H1 (cell line): ENCODE results near the gene FKBP5. TPM values are rescaled to one million over a fixed set of nuclear protein-coding genes. Genes with fewer than 3 reads are reported as not detected.

Experiments
- CTCF ChIA-PET: fragments of 300-600 bp; sonication (Branson Sonifier 250); formaldehyde crosslinking; loops from one replicate; lab custom pipeline; 2021; ENCODE audit not compliant: partially characterized antibody; lab: Charles Lee
- POLR2A ChIA-PET: fragments of 300-600 bp; sonication (Branson Sonifier 250); formaldehyde crosslinking; loops from one replicate; lab custom pipeline; 2021; ENCODE audit warnings: inconsistent platforms; ENCODE audit not compliant: partially characterized antibody; lab: Charles Lee
- DNase-seq, 2 experiments: peaks; one replicate each; pipeline versions ENCODE4 v3.0.0 to v3.0.0-alpha.2; 2010 to 2022; ENCODE audit warnings: low spot score in 2 of 2, low read depth in 1 of 2, mixed read lengths in 1 of 2
- FAIRE-seq: peaks from 2 replicates; lab custom pipeline; 2011; peaks lifted over from hg19 to GRCh38; lab: Jason Lieb, UNC
- H2AFZ ChIP-seq: 2 replicates; pipeline ENCODE4 v1.8.1; 2012; ENCODE audit warnings: low read length, inconsistent platforms
- H2AK5ac ChIP-seq: 2 replicates; pipeline ENCODE4 v1.6.1; 2013; ENCODE audit warnings: low read depth, low read length
- H2BK120ac ChIP-seq: replicated peaks from 2 replicates; pipeline ENCODE3; 2013; ENCODE audit warnings: low read depth, low read length, inconsistent platforms
- H2BK12ac ChIP-seq: 2 replicates; pipeline ENCODE4 v1.6.1; 2013; ENCODE audit warnings: low read depth, low read length
- H2BK15ac ChIP-seq: 2 replicates; pipeline ENCODE4 v1.6.1; 2013; ENCODE audit warnings: low read length
- H2BK20ac ChIP-seq: 2 replicates; pipeline ENCODE4 v1.6.1; 2013; ENCODE audit warnings: low read length
- H2BK5ac ChIP-seq: 2 replicates; pipeline ENCODE4 v1.6.1; 2013; ENCODE audit warnings: low read depth, low read length
- H3K14ac ChIP-seq: 2 replicates; pipeline ENCODE4 v1.6.1; 2013; ENCODE audit warnings: inconsistent platforms; ENCODE audit not compliant: insufficient read length
- H3K18ac ChIP-seq: 2 replicates; pipeline ENCODE4 v1.6.1; 2013; ENCODE audit warnings: low read length; ENCODE audit errors: extremely low read depth
- H3K23ac ChIP-seq: 2 replicates; pipeline ENCODE4 v1.6.1; 2013; ENCODE audit warnings: inconsistent platforms; ENCODE audit not compliant: insufficient read length
- H3K23me2 ChIP-seq: 2 replicates; pipeline ENCODE4 v1.6.1; 2013; ENCODE audit warnings: low read depth, low read length
- H3K27ac ChIP-seq: 2 replicates; pipeline ENCODE4 v1.6.1; 2011; ENCODE audit warnings: low read depth, low read length, inconsistent platforms
- H3K27me3 ChIP-seq, 4 experiments: replicated peaks in 1 of 4; 1 replicate in 1 of 4; 2 replicates in 3 of 4; pipeline versions ENCODE4 v1.6.1 to v1.8.1; 2011 to 2013; ENCODE audit warnings: low read length in 3 of 4, mild to moderate bottlenecking in 3 of 4, inconsistent platforms in 2 of 4, mixed read lengths in 2 of 4, moderate library complexity in 1 of 4; ENCODE audit not compliant: control insufficient read depth in 3 of 4, insufficient read depth in 3 of 4; ENCODE audit errors: extremely low read depth in 1 of 4
- H3K36me3 ChIP-seq, 4 experiments: 2 replicates each; pipeline versions ENCODE4 v1.6.1 to v1.8.1; 2011 to 2013; ENCODE audit warnings: mild to moderate bottlenecking in 4 of 4, low read length in 3 of 4, moderate library complexity in 2 of 4, control low read depth in 1 of 4, inconsistent platforms in 1 of 4; ENCODE audit not compliant: insufficient read depth in 4 of 4, control insufficient read depth in 2 of 4
- H3K4ac ChIP-seq: replicated peaks from 2 replicates; pipeline ENCODE3; 2013; ENCODE audit warnings: low read length, low read depth, mixed read lengths, inconsistent platforms; ENCODE audit not compliant: insufficient read length
- H3K4me1 ChIP-seq, 4 experiments: replicated peaks in 1 of 4; 1 replicate in 1 of 4; 2 replicates in 3 of 4; pipeline versions ENCODE4 v1.6.1 to v1.8.1; 2011 to 2013; ENCODE audit warnings: low read length in 3 of 4, inconsistent platforms in 2 of 4, mixed read lengths in 1 of 4; ENCODE audit not compliant: insufficient read depth in 4 of 4, control insufficient read depth in 3 of 4
- H3K4me2 ChIP-seq, 2 experiments: 2 replicates each; pipeline versions ENCODE4 v1.6.1 to v1.8.1; 2011 to 2013; ENCODE audit warnings: low read depth in 2 of 2, low read length in 2 of 2, control low read depth in 1 of 2, inconsistent platforms in 1 of 2, mild to moderate bottlenecking in 1 of 2; ENCODE audit not compliant: insufficient read depth in 1 of 2
- H3K4me3 ChIP-seq, 4 experiments: fragments of 200-600, 300-600 bp in 1 of 4; sonication (generic), shearing (Covaris generic), sonication (Bioruptor Twin) in 1 of 4; 2 replicates each; pipeline versions ENCODE4 v1.5.1 to v1.8.1; 2011 to 2016; ENCODE audit warnings: low read length in 4 of 4, low read depth in 3 of 4, control low read depth in 2 of 4, inconsistent platforms in 2 of 4, mild to moderate bottlenecking in 2 of 4, mixed read lengths in 1 of 4, moderate library complexity in 1 of 4; ENCODE audit not compliant: insufficient read depth in 2 of 4; ENCODE audit errors: extremely low read depth in 1 of 4
- H3K56ac ChIP-seq: replicated peaks from 2 replicates; pipeline ENCODE3; 2013; ENCODE audit warnings: low read depth, mild to moderate bottlenecking, mixed read lengths, low read length, inconsistent platforms; ENCODE audit not compliant: insufficient read length
- H3K79me1 ChIP-seq: 2 replicates; pipeline ENCODE4 v1.6.1; 2013; ENCODE audit warnings: low read depth, low read length, control low read depth
- H3K79me2 ChIP-seq, 2 experiments: 2 replicates each; pipeline versions ENCODE4 v1.6.1 to v1.8.1; 2012 to 2013; ENCODE audit warnings: low read length in 2 of 2, mild to moderate bottlenecking in 2 of 2, inconsistent platforms in 1 of 2; ENCODE audit not compliant: insufficient read depth in 2 of 2, control insufficient read depth in 1 of 2
- H3K9ac ChIP-seq, 4 experiments: replicated peaks in 1 of 4; 1 replicate in 1 of 4; 2 replicates in 3 of 4; pipeline versions ENCODE4 v1.6.1 to v1.8.1; 2011 to 2013; ENCODE audit warnings: low read depth in 3 of 4, low read length in 3 of 4, control low read depth in 2 of 4, mild to moderate bottlenecking in 2 of 4, moderate library complexity in 2 of 4, inconsistent platforms in 1 of 4; ENCODE audit errors: extremely low read depth in 1 of 4
- H3K9me3 ChIP-seq, 2 experiments: 2 replicates each; pipeline versions ENCODE4 v1.6.1 to v1.8.1; 2012 to 2013; ENCODE audit warnings: mild to moderate bottlenecking in 2 of 2, moderate library complexity in 2 of 2, control low read depth in 1 of 2, inconsistent platforms in 1 of 2, low read depth in 1 of 2, low read length in 1 of 2, mixed read lengths in 1 of 2; ENCODE audit not compliant: insufficient read depth in 2 of 2
- H4K20me1 ChIP-seq, 2 experiments: replicated peaks in 1 of 2; 2 replicates each; pipeline versions ENCODE3 to v1.8.1; 2011 to 2013; ENCODE audit warnings: inconsistent platforms in 2 of 2, low read length in 2 of 2, mild to moderate bottlenecking in 1 of 2; ENCODE audit not compliant: insufficient read depth in 2 of 2, control insufficient read depth in 1 of 2
- H4K5ac ChIP-seq: 2 replicates; pipeline ENCODE4 v1.6.1; 2013; ENCODE audit warnings: low read length, low read depth, mixed read lengths, inconsistent platforms; ENCODE audit not compliant: insufficient read length
- H4K8ac ChIP-seq: 2 replicates; pipeline ENCODE4 v1.8.0; 2013; ENCODE audit warnings: mild to moderate bottlenecking, moderate library complexity, low read length, inconsistent platforms; ENCODE audit not compliant: insufficient read depth; ENCODE audit errors: extremely low read depth
- H4K91ac ChIP-seq: replicated peaks from 2 replicates; pipeline ENCODE3; 2013; ENCODE audit warnings: low read length, mixed read lengths, inconsistent platforms; ENCODE audit not compliant: insufficient read length
- ASH2L ChIP-seq: fragments of 200-600, 300-600 bp; sonication (generic); IDR thresholded peaks from one replicate; pipeline ENCODE4 v1.7.1; 2017; ENCODE audit warnings: low read length
- ATF3 ChIP-seq: IDR thresholded peaks from 2 replicates; pipeline ENCODE4 v1.6.1; 2011; ENCODE audit warnings: low read depth, mild to moderate bottlenecking, low read length; ENCODE audit not compliant: insufficient read depth
- GABPA ChIP-seq: IDR thresholded peaks from 2 replicates; pipeline ENCODE4 v1.6.1; 2011; ENCODE audit warnings: mild to moderate bottlenecking, low read length, moderate library complexity, borderline replicate concordance; ENCODE audit not compliant: insufficient read depth
- KDM1A ChIP-seq: fragments of 200-600, 300-600 bp; sonication (generic); IDR thresholded peaks from 2 replicates; pipeline ENCODE4 v1.7.1; 2016; ENCODE audit warnings: mild to moderate bottlenecking, low read length, borderline replicate concordance
- WGBS, 2 experiments: shearing (Covaris generic) in 1 of 2; methylation state at CpG; one replicate each; pipeline versions ENCODE4 v1.1.6 to v1.1.7; 2013 to 2015; ENCODE audit warnings: low lambda C conversion rate in 2 of 2, mixed read lengths in 2 of 2, inconsistent platforms in 1 of 2, low coverage in 1 of 2, missing lambda C conversion rate in 1 of 2; ENCODE audit not compliant: insufficient replicate concordance in 2 of 2, insufficient coverage in 1 of 2, insufficient read length in 1 of 2; ENCODE audit errors: extremely low coverage in 1 of 2, missing lambda C conversion rate in 1 of 2; 5-methylcytosine and 5-hydroxymethylcytosine counted together
- polyA plus RNA-seq, 7 experiments: library from polyadenylated mRNA; depleted of rRNA in 3 of 7; stranded (reverse) in 5 of 7; unstranded in 2 of 7; fragments of >200 nt in 5 of 7; fragments of 200-250 nt in 2 of 7; gene quantifications; 1 replicate in 5 of 7; 2 replicates in 1 of 7; 4 replicates in 1 of 7; pipeline versions ENCODE4 v1.2.1 to v1.2.3, GENCODE V29; 2011 to 2013; ENCODE audit warnings: missing spikeins in 2 of 7, mixed read lengths in 2 of 7
- total RNA-seq: library from RNA; stranded (reverse); fragmentation: NEBNext Ultra II Directional; extraction: Animal tissue kit (Norgen Biotek cat#: 25700); gene quantifications from 2 replicates; pipeline ENCODE4 v1.2.1, GENCODE V29; 2021

FKBP5 gene
- total and polyA plus RNA-seq, 2 of the 8 experiments (the other 6 are each of a cell fraction or from before 2014, with no cell fraction given), result 14.3 to 40.4 TPM

GRCh38 chr6:35730745-35731413 is 42.2 kb upstream of the FKBP5 start:
- Histone ChIP-seq H4K8ac (no peak overlapping the region), H3K4me1 (peaks cover 11 to 39% (median 30%) of the 10 kb centered on the region in 4 experiments), H3K4me3 (peak overlapping the region; percentile 43 to 91 (median 70)), H3K79me1 (no peaks in the 10 kb centered on the region), H3K27me3 (peaks cover 0 to 7% (median 1%) of the 10 kb centered on the region in 4 experiments; a peak in 3 of 7 replicates), H2AK5ac (peak overlapping the region; percentile 2), H3K9ac (peak overlapping the region in 3 of 4 experiments; percentile 36 to 58 (median 57); a peak in 4 of 7 replicates), H3K36me3 (no peaks in the 10 kb centered on the region), H2BK20ac (no peak overlapping the region; the same call in 1 of the 2 replicates), H2AFZ (no peak overlapping the region), H3K79me2 (no peaks in the 10 kb centered on the region), H4K20me1 (no peaks in the 10 kb centered on the region), H3K9me3 (no peaks in the 10 kb centered on the region), H2BK15ac (peak overlapping the region; percentile 37), H4K5ac (peak overlapping the region; percentile 90), H2BK120ac (peak overlapping the region; percentile 81), H3K4ac (no peak overlapping the region), H2BK5ac (peak overlapping the region; percentile 19; the same call in 1 of the 2 replicates), H3K23ac (no peak overlapping the region), H3K18ac (peak overlapping the region; percentile 80; the same call in 1 of the 2 replicates), H3K23me2 (peaks cover 22% of the 10 kb centered on the region), H3K27ac (peak overlapping the region; percentile 72; the same call in 1 of the 2 replicates), H3K14ac (no peak overlapping the region), H3K56ac (no peak overlapping the region), H4K91ac (peak overlapping the region; percentile 90), H2BK12ac (0 out of 2 replicates have a peak overlapping the region, but pooled peaks have one; percentile 7), H3K4me2 (peak overlapping the region; percentile 74 to 89)
- CTCF ChIA-PET, result interaction anchor here (0.9 to 3.8 kb wide), 5 partner anchors 10 to 208 kb away, joined by 3 to 12 read pairs (median 3); no protein-coding TSS in a partner anchor
- 14% methylated on average over 12 of the region's 15 CpGs; no CpG with 5 or more reads in 1 of the 2 experiments for WGBS, 2 experiments
- POLR2A ChIA-PET, result interaction anchor here (1.4 to 2.7 kb wide), 7 partner anchors 9 to 233 kb away, joined by 4 to 9 read pairs (median 6); partner anchors contain the start of gene FKBP5
- DNase-seq (no peak), FAIRE-seq (no peak)
- TF ChIP-seq ATF3 (no peak), GABPA (no peak), ASH2L (peak; percentile 32), KDM1A (peak; percentile 90)
